HEK293 (cell line): ENCODE results near the gene SIRT7.
A peak's percentile ranks its signal among the peaks of the same experiment; 100 is the strongest.

Experiments
- GFI1B ChIP-seq: fragments of 450-650 bp; formaldehyde crosslinking; IDR thresholded peaks from 2 replicates; pipeline ENCODE4 v1.5.1; 2016; ENCODE audit warnings: missing biosample characterization, missing genetic modification characterization
- GLIS1 ChIP-seq: fragments of 450-650 bp; formaldehyde crosslinking; IDR thresholded peaks from 2 replicates; pipeline ENCODE4 v1.5.1; 2016; ENCODE audit warnings: missing biosample characterization, missing genetic modification characterization
- HOXD13 ChIP-seq: sonication (generic); formaldehyde crosslinking; IDR thresholded peaks from 2 replicates; pipeline ENCODE4 v1.8.0; 2022; ENCODE audit warnings: missing genetic modification reagents, borderline replicate concordance
- KLF17 ChIP-seq: fragments of 450-650 bp; formaldehyde crosslinking; IDR thresholded peaks from 2 replicates; pipeline ENCODE4 v1.5.1; 2016; ENCODE audit warnings: missing biosample characterization, missing genetic modification characterization
- PBX3 ChIP-seq: sonication (generic); formaldehyde crosslinking; IDR thresholded peaks from 2 replicates; pipeline ENCODE4 v1.8.1; 2022; ENCODE audit warnings: mild to moderate bottlenecking, moderate library complexity, missing genetic modification reagents
- RBAK ChIP-seq: fragments of 450-650 bp; formaldehyde crosslinking; IDR thresholded peaks from 2 replicates; pipeline ENCODE4 v1.5.1; 2016; ENCODE audit warnings: missing biosample characterization, missing genetic modification characterization
- REST ChIP-seq: fragments of 450-650 bp; formaldehyde crosslinking; IDR thresholded peaks from 2 replicates; pipeline ENCODE4 v1.5.1; 2016; ENCODE audit warnings: missing biosample characterization, missing genetic modification characterization
- ZFP3 ChIP-seq: fragments of 450-650 bp; formaldehyde crosslinking; IDR thresholded peaks from 2 replicates; pipeline ENCODE4 v1.5.1; 2016; ENCODE audit warnings: low read depth, missing biosample characterization, missing genetic modification characterization
- ZFP41 ChIP-seq: fragments of 450-650 bp; formaldehyde crosslinking; IDR thresholded peaks from 2 replicates; pipeline ENCODE4 v1.5.1; 2016; ENCODE audit warnings: missing biosample characterization, missing genetic modification characterization, borderline replicate concordance
- ZNF112 ChIP-seq: fragments of 450-650 bp; formaldehyde crosslinking; IDR thresholded peaks from 2 replicates; pipeline ENCODE4 v1.5.0; 2017; ENCODE audit warnings: missing biosample characterization, missing genetic modification characterization
- ZNF146 ChIP-seq: fragments of 450-650 bp; formaldehyde crosslinking; IDR thresholded peaks from 2 replicates; pipeline ENCODE4 v1.5.1; 2016; ENCODE audit warnings: missing biosample characterization, missing genetic modification characterization
- ZNF16 ChIP-seq: fragments of 450-650 bp; formaldehyde crosslinking; IDR thresholded peaks from 2 replicates; pipeline ENCODE4 v1.5.1; 2016; ENCODE audit warnings: low read depth, missing biosample characterization, missing genetic modification characterization
- ZNF292 ChIP-seq: fragments of 450-650 bp; formaldehyde crosslinking; IDR thresholded peaks from 2 replicates; pipeline ENCODE4 v1.5.1; 2016; ENCODE audit warnings: low read depth, missing biosample characterization, missing genetic modification characterization, borderline replicate concordance
- ZNF302 ChIP-seq: fragments of 450-650 bp; formaldehyde crosslinking; IDR thresholded peaks from 2 replicates; pipeline ENCODE4 v1.5.1; 2016; ENCODE audit warnings: missing biosample characterization, missing genetic modification characterization, low read depth
- ZNF341 ChIP-seq: fragments of 450-650 bp; formaldehyde crosslinking; IDR thresholded peaks from 2 replicates; pipeline ENCODE4; 2016; ENCODE audit warnings: low read depth, missing biosample characterization, missing genetic modification characterization
- ZNF37A ChIP-seq: fragments of 450-650 bp; IDR thresholded peaks from 2 replicates; pipeline ENCODE4 v1.5.1; 2018; ENCODE audit warnings: missing biosample characterization, missing genetic modification characterization
- ZNF433 ChIP-seq: fragments of 450-650 bp; formaldehyde crosslinking; IDR thresholded peaks from 2 replicates; pipeline ENCODE4 v1.5.1; 2016; ENCODE audit warnings: missing biosample characterization, missing genetic modification characterization, low read depth
- ZNF623 ChIP-seq: fragments of 450-650 bp; formaldehyde crosslinking; IDR thresholded peaks from 2 replicates; pipeline ENCODE4 v1.5.1; 2016; ENCODE audit warnings: missing biosample characterization, missing genetic modification characterization
- ZNF658 ChIP-seq: fragments of 450-650 bp; formaldehyde crosslinking; IDR thresholded peaks from 2 replicates; pipeline ENCODE4; 2016; ENCODE audit warnings: missing biosample characterization, missing genetic modification characterization
- ZNF776 ChIP-seq: fragments of 450-650 bp; formaldehyde crosslinking; IDR thresholded peaks from 2 replicates; pipeline ENCODE4 v1.5.0; 2017; ENCODE audit warnings: missing biosample characterization, missing genetic modification characterization, borderline replicate concordance
- ZNF785 ChIP-seq: fragments of 450-650 bp; formaldehyde crosslinking; IDR thresholded peaks from 2 replicates; pipeline ENCODE4 v1.5.1; 2016; ENCODE audit warnings: missing biosample characterization, missing genetic modification characterization
- ZNF843 ChIP-seq: fragments of 450-650 bp; formaldehyde crosslinking; IDR thresholded peaks from 2 replicates; pipeline ENCODE4 v1.5.1; 2016; ENCODE audit warnings: missing biosample characterization, missing genetic modification characterization
- TF ChIP-seq, protein P1 (sequence below): fragments of 450-650 bp; formaldehyde crosslinking; IDR thresholded peaks from 2 replicates; pipeline ENCODE4 v1.5.1; 2016; ENCODE audit warnings: missing biosample characterization, missing genetic modification characterization
- TF ChIP-seq, protein P2 (sequence below): fragments of 450-650 bp; formaldehyde crosslinking; IDR thresholded peaks from 2 replicates; pipeline ENCODE4 v1.5.1; 2016; ENCODE audit warnings: missing biosample characterization, missing genetic modification characterization, low read depth
- TF ChIP-seq, protein P3 (sequence below): fragments of 450-650 bp; formaldehyde crosslinking; IDR thresholded peaks from 2 replicates; pipeline ENCODE4 v1.5.1; 2016; ENCODE audit warnings: missing biosample characterization, missing genetic modification characterization

SIRT7 gene

GRCh38 chr17:81960130-81960958 lies 42.4 kb upstream of the SIRT7 start (continued):
- TF ChIP-seq, protein P1, sequence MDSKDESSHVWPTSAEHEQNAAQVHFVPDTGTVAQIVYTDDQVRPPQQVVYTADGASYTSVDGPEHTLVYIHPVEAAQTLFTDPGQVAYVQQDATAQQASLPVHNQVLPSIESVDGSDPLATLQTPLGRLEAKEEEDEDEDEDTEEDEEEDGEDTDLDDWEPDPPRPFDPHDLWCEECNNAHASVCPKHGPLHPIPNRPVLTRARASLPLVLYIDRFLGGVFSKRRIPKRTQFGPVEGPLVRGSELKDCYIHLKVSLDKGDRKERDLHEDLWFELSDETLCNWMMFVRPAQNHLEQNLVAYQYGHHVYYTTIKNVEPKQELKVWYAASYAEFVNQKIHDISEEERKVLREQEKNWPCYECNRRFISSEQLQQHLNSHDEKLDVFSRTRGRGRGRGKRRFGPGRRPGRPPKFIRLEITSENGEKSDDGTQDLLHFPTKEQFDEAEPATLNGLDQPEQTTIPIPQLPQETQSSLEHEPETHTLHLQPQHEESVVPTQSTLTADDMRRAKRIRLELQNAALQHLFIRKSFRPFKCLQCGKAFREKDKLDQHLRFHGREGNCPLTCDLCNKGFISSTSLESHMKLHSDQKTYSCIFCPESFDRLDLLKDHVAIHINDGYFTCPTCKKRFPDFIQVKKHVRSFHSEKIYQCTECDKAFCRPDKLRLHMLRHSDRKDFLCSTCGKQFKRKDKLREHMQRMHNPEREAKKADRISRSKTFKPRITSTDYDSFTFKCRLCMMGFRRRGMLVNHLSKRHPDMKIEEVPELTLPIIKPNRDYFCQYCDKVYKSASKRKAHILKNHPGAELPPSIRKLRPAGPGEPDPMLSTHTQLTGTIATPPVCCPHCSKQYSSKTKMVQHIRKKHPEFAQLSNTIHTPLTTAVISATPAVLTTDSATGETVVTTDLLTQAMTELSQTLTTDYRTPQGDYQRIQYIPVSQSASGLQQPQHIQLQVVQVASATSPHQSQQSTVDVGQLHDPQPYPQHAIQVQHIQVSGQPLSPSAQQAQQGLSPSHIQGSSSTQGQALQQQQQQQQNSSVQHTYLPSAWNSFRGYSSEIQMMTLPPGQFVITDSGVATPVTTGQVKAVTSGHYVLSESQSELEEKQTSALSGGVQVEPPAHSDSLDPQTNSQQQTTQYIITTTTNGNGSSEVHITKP (tag by site-specific recombination), result peak; percentile 49
- TF ChIP-seq ZNF302 (tag by site-specific recombination), result no peak
- no peak for TF ChIP-seq GFI1B (tag by site-specific recombination)
- TF ChIP-seq ZNF843, result no peak
- TF ChIP-seq REST, result no peak
- TF ChIP-seq PBX3, result no peak
- TF ChIP-seq ZNF146 (tag by site-specific recombination), result no peak
- no peak for TF ChIP-seq ZNF623 (tag by site-specific recombination)
- TF ChIP-seq ZNF785, result no peak
- no peak for TF ChIP-seq ZNF112 (tag by site-specific recombination)
- no peak for TF ChIP-seq ZFP3
- TF ChIP-seq ZNF16 (tag by site-specific recombination), result no peak
- no peak for TF ChIP-seq ZNF292 (tag by site-specific recombination)
- TF ChIP-seq ZFP41 (tag by site-specific recombination), result no peak
- no peak for TF ChIP-seq HOXD13 (CRISPR knock-in tag)
- no peak for TF ChIP-seq RBAK (tag by site-specific recombination)
- TF ChIP-seq, protein P2, sequence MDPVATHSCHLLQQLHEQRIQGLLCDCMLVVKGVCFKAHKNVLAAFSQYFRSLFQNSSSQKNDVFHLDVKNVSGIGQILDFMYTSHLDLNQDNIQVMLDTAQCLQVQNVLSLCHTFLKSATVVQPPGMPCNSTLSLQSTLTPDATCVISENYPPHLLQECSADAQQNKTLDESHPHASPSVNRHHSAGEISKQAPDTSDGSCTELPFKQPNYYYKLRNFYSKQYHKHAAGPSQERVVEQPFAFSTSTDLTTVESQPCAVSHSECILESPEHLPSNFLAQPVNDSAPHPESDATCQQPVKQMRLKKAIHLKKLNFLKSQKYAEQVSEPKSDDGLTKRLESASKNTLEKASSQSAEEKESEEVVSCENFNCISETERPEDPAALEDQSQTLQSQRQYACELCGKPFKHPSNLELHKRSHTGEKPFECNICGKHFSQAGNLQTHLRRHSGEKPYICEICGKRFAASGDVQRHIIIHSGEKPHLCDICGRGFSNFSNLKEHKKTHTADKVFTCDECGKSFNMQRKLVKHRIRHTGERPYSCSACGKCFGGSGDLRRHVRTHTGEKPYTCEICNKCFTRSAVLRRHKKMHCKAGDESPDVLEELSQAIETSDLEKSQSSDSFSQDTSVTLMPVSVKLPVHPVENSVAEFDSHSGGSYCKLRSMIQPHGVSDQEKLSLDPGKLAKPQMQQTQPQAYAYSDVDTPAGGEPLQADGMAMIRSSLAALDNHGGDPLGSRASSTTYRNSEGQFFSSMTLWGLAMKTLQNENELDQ, result no peak
- TF ChIP-seq KLF17 (tag by site-specific recombination), result peak; percentile 40; the same call in 1 of the 2 replicates
- no peak for TF ChIP-seq ZNF776 (tag by site-specific recombination)
- TF ChIP-seq, protein P3, sequence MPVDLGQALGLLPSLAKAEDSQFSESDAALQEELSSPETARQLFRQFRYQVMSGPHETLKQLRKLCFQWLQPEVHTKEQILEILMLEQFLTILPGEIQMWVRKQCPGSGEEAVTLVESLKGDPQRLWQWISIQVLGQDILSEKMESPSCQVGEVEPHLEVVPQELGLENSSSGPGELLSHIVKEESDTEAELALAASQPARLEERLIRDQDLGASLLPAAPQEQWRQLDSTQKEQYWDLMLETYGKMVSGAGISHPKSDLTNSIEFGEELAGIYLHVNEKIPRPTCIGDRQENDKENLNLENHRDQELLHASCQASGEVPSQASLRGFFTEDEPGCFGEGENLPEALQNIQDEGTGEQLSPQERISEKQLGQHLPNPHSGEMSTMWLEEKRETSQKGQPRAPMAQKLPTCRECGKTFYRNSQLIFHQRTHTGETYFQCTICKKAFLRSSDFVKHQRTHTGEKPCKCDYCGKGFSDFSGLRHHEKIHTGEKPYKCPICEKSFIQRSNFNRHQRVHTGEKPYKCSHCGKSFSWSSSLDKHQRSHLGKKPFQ, result no peak
- TF ChIP-seq ZNF341 (tag by site-specific recombination), result no peak
- TF ChIP-seq ZNF37A (tag by site-specific recombination), result no peak
- no peak for TF ChIP-seq ZNF658 (tag by site-specific recombination)
- TF ChIP-seq GLIS1 (tag by site-specific recombination), result peak; percentile 63; the same call in 1 of the 2 replicates
- no peak for TF ChIP-seq ZNF433
